B cell (primary cell): ENCODE measurements around the gene MYO18A. TPM values are rescaled to one million over a fixed set of nuclear protein-coding genes. Genes with fewer than 3 reads are reported as not detected.

ENCODE experiments used
- ATAC-seq: fragments of 200-7000 bp; cut with Tn5 transposase; one replicate; pipeline ENCODE4 v1.10.0; 2021; ENCODE audit warnings: low read depth, mild to moderate bottlenecking, moderate number of reproducible peaks, moderate library complexity
- CTCF ChIA-PET: fragments of 350-600 bp; sonication (Branson Sonifier 250); formaldehyde crosslinking; loops from one replicate; lab custom pipeline; 2021; ENCODE audit warnings: antibody characterized with exemption, inconsistent platforms; lab: Charles Lee
- POLR2A ChIA-PET: fragments of 350-600 bp; sonication (Branson Sonifier 250); formaldehyde crosslinking; loops from one replicate; lab custom pipeline; 2021; ENCODE audit warnings: antibody characterized with exemption; lab: Charles Lee
- DNase-seq: peaks from one replicate; pipeline ENCODE4 v3.0.0; 2013
- H2AFZ ChIP-seq: 2 replicates; pipeline ENCODE4 v1.6.1; 2012; ENCODE audit warnings: mild to moderate bottlenecking, low read depth, low read length; ENCODE audit not compliant: insufficient read depth, poor library complexity, severe bottlenecking
- H3K27ac ChIP-seq, 2 donors: 1 replicate in 1 of 2; 2 replicates in 1 of 2; pipeline ENCODE4 v1.5.1; 2012 to 2013; ENCODE audit warnings: low read length in 2 of 2, mild to moderate bottlenecking in 2 of 2, moderate library complexity in 1 of 2
- H3K27me3 ChIP-seq, 4 experiments: fragments of 200-600 bp in 1 of 4; sonication (generic) in 1 of 4; replicated peaks in 1 of 4; 1 replicate in 2 of 4; 2 replicates in 2 of 4; pipeline versions ENCODE4 v1.6.1 to v1.7.0; 2013 to 2016; ENCODE audit warnings: low read length in 3 of 4, mild to moderate bottlenecking in 2 of 4, mixed read lengths in 1 of 4, moderate library complexity in 1 of 4; ENCODE audit not compliant: insufficient read depth in 4 of 4, control insufficient read depth in 3 of 4; ENCODE audit errors: control extremely low read depth in 1 of 4
- H3K36me3 ChIP-seq, 2 experiments: replicated peaks in 1 of 2; 1 replicate in 1 of 2; 2 replicates in 1 of 2; pipeline versions ENCODE4 v1.6.1 to v1.7.1; 2013; ENCODE audit warnings: low read length in 1 of 2; ENCODE audit not compliant: insufficient read depth in 2 of 2, control insufficient read depth in 1 of 2; ENCODE audit errors: control extremely low read depth in 1 of 2, extremely low read depth in 1 of 2
- H3K4me1 ChIP-seq, 2 donors: fragments of 200-600 bp in 1 of 2; sonication (generic) in 1 of 2; 1 replicate in 1 of 2; 2 replicates in 1 of 2; pipeline versions ENCODE4 v1.5.1 to v1.6.1; 2013 to 2017; ENCODE audit warnings: low read length in 2 of 2; ENCODE audit not compliant: control insufficient read depth in 2 of 2, insufficient read depth in 2 of 2
- H3K4me2 ChIP-seq: replicated peaks from 2 replicates; pipeline ENCODE3; 2012; ENCODE audit warnings: mild to moderate bottlenecking, low read depth, low read length; ENCODE audit not compliant: poor library complexity, severe bottlenecking
- H3K4me3 ChIP-seq, 5 experiments: fragments of 200-600 bp in 1 of 5; sonication (generic) in 1 of 5; 1 replicate in 3 of 5; 2 replicates in 2 of 5; pipeline versions ENCODE4 v1.5.1 to v1.7.0; 2011 to 2016; ENCODE audit warnings: low read length in 4 of 5, mild to moderate bottlenecking in 4 of 5, low read depth in 2 of 5, control low read depth in 1 of 5, moderate library complexity in 1 of 5; ENCODE audit not compliant: insufficient read depth in 1 of 5; ENCODE audit errors: control extremely low read depth in 1 of 5, extremely low read depth in 1 of 5
- H3K79me2 ChIP-seq: fragments of 200-600 bp; sonication (generic); one replicate; pipeline ENCODE4 v1.6.0; 2016; ENCODE audit warnings: low read length; ENCODE audit not compliant: control insufficient read depth, insufficient read depth
- H3K9ac ChIP-seq: fragments of 200-600 bp; sonication (generic); 2 replicates; pipeline ENCODE4 v1.6.1; 2017; ENCODE audit warnings: mild to moderate bottlenecking, low read length, moderate library complexity
- H3K9me3 ChIP-seq, 3 donors: one replicate each; pipeline versions ENCODE4 v1.6.1 to v1.7.1; 2013; ENCODE audit warnings: low read length in 2 of 3; ENCODE audit not compliant: control insufficient read depth in 2 of 3, insufficient read depth in 1 of 3; ENCODE audit errors: control extremely low read depth in 1 of 3
- H4K20me1 ChIP-seq: 2 replicates; pipeline ENCODE4 v1.6.0; 2012; ENCODE audit warnings: mild to moderate bottlenecking, low read length; ENCODE audit not compliant: insufficient read depth, control insufficient read depth, poor library complexity, severe bottlenecking
- H3K27ac Mint-ChIP-seq: one replicate; pipeline ENCODE4 v1.8.0; 2021; ENCODE audit warnings: mixed read lengths
- H3K27me3 Mint-ChIP-seq: one replicate; pipeline ENCODE4 v1.8.0; 2021; ENCODE audit warnings: mixed read lengths
- H3K4me1 Mint-ChIP-seq: one replicate; pipeline ENCODE4 v1.8.0; 2021; ENCODE audit warnings: mixed read lengths
- H3K4me3 Mint-ChIP-seq: one replicate; pipeline ENCODE4 v1.8.0; 2021; ENCODE audit warnings: mixed read lengths
- H3K9me3 Mint-ChIP-seq: one replicate; pipeline ENCODE4 v1.8.0; 2022; ENCODE audit warnings: mixed read lengths; ENCODE audit not compliant: insufficient read depth
- CTCF ChIP-seq: fragments of 200-600 bp; IDR thresholded peaks from one replicate; pipeline ENCODE4 v1.8.0; 2022; ENCODE audit warnings: antibody characterized with exemption, mild to moderate bottlenecking
- EZH2 ChIP-seq: IDR thresholded peaks from 2 replicates; pipeline ENCODE4 v1.6.1; 2012; ENCODE audit warnings: borderline replicate concordance, low read depth, mild to moderate bottlenecking, moderate library complexity, low read length; ENCODE audit not compliant: insufficient read depth, poor library complexity, severe bottlenecking
- WGBS: methylation state at CpG from one replicate; pipeline ENCODE4 v1.1.5; 2013; ENCODE audit warnings: missing lambda C conversion rate; ENCODE audit not compliant: insufficient coverage; 5-methylcytosine and 5-hydroxymethylcytosine counted together
- intact Hi-C: fragments of 100-400 bp; cut with micrococcal nuclease; formaldehyde crosslinking; loops from one replicate; pipeline ENCODE4 v1.10.0; 2022
- polyA plus RNA-seq: library from polyadenylated mRNA; depleted of rRNA; stranded (reverse); fragments of >200 nt; gene quantifications from 2 replicates; pipeline ENCODE4 v1.2.3, GENCODE V29; 2012
- total RNA-seq, 2 donors: library from RNA; stranded (reverse); fragments of 120-200 nt in 1 of 2; gene quantifications; 1 replicate in 1 of 2; 2 replicates in 1 of 2; pipeline versions ENCODE4 v1.2.3 to v1.2.4, GENCODE V29; 2013 to 2022

The MYO18A gene
- total and polyA plus RNA-seq, 2 donors (not counting 1 experiment from before 2014, with no cell fraction given) = 72.2 to 155 TPM

- WGBS = 100% methylated on average over 1 of the region's 2 CpGs
- H3K4me3 Mint-ChIP-seq = no peak overlapping the region
- H3K27ac Mint-ChIP-seq = no peak overlapping the region
- DNase-seq = no peak
- H3K27me3 ChIP-seq = no peaks in the 10 kb centered on the region
- H3K9me3 Mint-ChIP-seq = no peaks in the 10 kb centered on the region
- intact Hi-C loops = no loop called here
- ATAC-seq = no peak
- no peak overlapping the region for H3K4me2 ChIP-seq
- H3K27me3 Mint-ChIP-seq = peaks cover 4% of the 10 kb centered on the region
- POLR2A ChIA-PET = interaction anchor here (1.2 kb wide), 1 partner anchor 59 kb away, joined by 3 read pairs; no protein-coding TSS in a partner anchor
- H3K27ac ChIP-seq = no peak overlapping the region
- TF ChIP-seq EZH2 = no peak
- no peak for TF ChIP-seq CTCF
- no peak overlapping the region for H3K4me3 ChIP-seq
- peaks cover 0 to 2% of the 10 kb centered on the region in 2 donors for H3K4me1 ChIP-seq
- H3K79me2 ChIP-seq = no peaks in the 10 kb centered on the region
- H3K4me1 Mint-ChIP-seq = no peaks in the 10 kb centered on the region
- no peaks in the 10 kb centered on the region for H4K20me1 ChIP-seq
- CTCF ChIA-PET = interaction anchor here (1.1 to 3.0 kb wide), 3 partner anchors 9 to 60 kb away, joined by 3 to 13 read pairs (median 7); no protein-coding TSS in a partner anchor
- H3K9me3 ChIP-seq = no peaks in the 10 kb centered on the region
- no peak overlapping the region for H3K9ac ChIP-seq
- no peak overlapping the region for H2AFZ ChIP-seq
- no peaks in the 10 kb centered on the region for H3K36me3 ChIP-seq
Observed at GRCh38 chr17:29207975-29208374, 27.8 kb upstream of the MYO18A start.

DNA sequence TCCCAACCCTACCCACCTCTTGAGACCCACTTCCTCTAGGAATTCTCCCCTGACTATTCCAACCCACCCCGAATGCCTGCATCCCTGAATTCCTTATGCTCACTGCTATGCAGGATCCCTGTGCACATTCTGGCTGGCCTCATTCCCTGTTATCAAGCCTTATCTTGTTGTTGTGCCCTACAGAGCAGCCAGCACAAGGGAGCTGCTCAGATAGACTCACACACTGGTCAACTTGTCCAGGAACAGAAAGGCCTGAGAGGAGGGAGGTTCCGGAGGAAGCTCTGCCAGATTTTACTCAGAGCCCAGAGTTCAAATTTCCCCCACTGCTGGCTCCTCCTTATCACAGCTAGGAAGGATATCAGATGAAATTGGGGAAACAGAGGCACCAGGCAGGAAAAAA, 24.8 kb upstream of the MYO18A start:
- H3K4me3 Mint-ChIP-seq = no peak overlapping the region

More for the DNA sequence above, 24.8 kb upstream of the MYO18A start:
- Histone ChIP-seq H3K4me1 (no peaks in the 10 kb centered on the region), H3K36me3 (no peaks in the 10 kb centered on the region), H3K9ac (no peak overlapping the region), H3K4me3 (no peak overlapping the region), H3K27ac (no peak overlapping the region), H3K27me3 (peaks cover 0 to 3% (median 0%) of the 10 kb centered on the region in 4 experiments), H3K4me2 (no peak overlapping the region), H3K9me3 (no peaks in the 10 kb centered on the region), H2AFZ (no peak overlapping the region), H3K79me2 (no peaks in the 10 kb centered on the region), H4K20me1 (no peaks in the 10 kb centered on the region)
- DNase-seq (no peak), ATAC-seq (no peak)
- 100% methylated on average over 1 of the region's 2 CpGs for WGBS
- POLR2A ChIA-PET = no interaction called here
- Mint-ChIP-seq H3K4me1 (peaks cover 3% of the 10 kb centered on the region), H3K27ac (no peak overlapping the region), H3K27me3 (peaks cover 8% of the 10 kb centered on the region), H3K9me3 (no peaks in the 10 kb centered on the region)
- intact Hi-C loops = no loop called here
- TF ChIP-seq CTCF (no peak), EZH2 (no peak)
- CTCF ChIA-PET = no interaction called here
